Endothelial cell of umbilical vein (primary cell): Measurements from ENCODE around the gene CLPTM1L.

Experiments
- EZH2 ChIP-seq: IDR thresholded peaks from 2 replicates; pipeline ENCODE4 v1.6.1; 2012; ENCODE audit warnings: borderline replicate concordance, low read depth, mild to moderate bottlenecking, moderate library complexity, low read length, inconsistent platforms; ENCODE audit not compliant: severe bottlenecking
- GATA2 ChIP-seq: IDR thresholded peaks from 2 replicates; pipeline ENCODE4 v1.7.0; 2011; ENCODE audit warnings: low read depth, mild to moderate bottlenecking, moderate library complexity, mixed read lengths, low read length; ENCODE audit not compliant: insufficient read length, insufficient read depth
- JUN ChIP-seq: IDR thresholded peaks from 2 replicates; pipeline ENCODE4 v1.6.1; 2011; ENCODE audit warnings: borderline replicate concordance, low read depth; ENCODE audit not compliant: insufficient read length, insufficient read depth
- POLR2A ChIP-seq: IDR thresholded peaks from 2 replicates; pipeline ENCODE4 v1.6.1; 2012; ENCODE audit warnings: low read depth, mild to moderate bottlenecking, control low read depth, low read length
- POLR2AphosphoS5 ChIP-seq: IDR thresholded peaks from 2 replicates; pipeline ENCODE4 v1.6.1; 2012; ENCODE audit warnings: low read depth, mild to moderate bottlenecking, control low read depth, low read length, moderate library complexity; ENCODE audit not compliant: insufficient read depth
- TF ChIP-seq, protein P1 (sequence below): IDR thresholded peaks from 2 replicates; pipeline ENCODE4 v1.6.1; 2011; ENCODE audit not compliant: insufficient read depth, insufficient read length
- TF ChIP-seq, protein P2 (sequence below), 2 donors: IDR thresholded peaks; 1 replicate in 1 of 2; 2 replicates in 1 of 2; pipeline ENCODE4 v1.5.1; 2011; ENCODE audit warnings: low read length in 2 of 2, mild to moderate bottlenecking in 2 of 2, moderate library complexity in 2 of 2, control low read depth in 1 of 2, inconsistent platforms in 1 of 2, low read depth in 1 of 2; ENCODE audit not compliant: insufficient read depth in 1 of 2; ENCODE audit errors: extremely low read depth in 1 of 2

DNA sequence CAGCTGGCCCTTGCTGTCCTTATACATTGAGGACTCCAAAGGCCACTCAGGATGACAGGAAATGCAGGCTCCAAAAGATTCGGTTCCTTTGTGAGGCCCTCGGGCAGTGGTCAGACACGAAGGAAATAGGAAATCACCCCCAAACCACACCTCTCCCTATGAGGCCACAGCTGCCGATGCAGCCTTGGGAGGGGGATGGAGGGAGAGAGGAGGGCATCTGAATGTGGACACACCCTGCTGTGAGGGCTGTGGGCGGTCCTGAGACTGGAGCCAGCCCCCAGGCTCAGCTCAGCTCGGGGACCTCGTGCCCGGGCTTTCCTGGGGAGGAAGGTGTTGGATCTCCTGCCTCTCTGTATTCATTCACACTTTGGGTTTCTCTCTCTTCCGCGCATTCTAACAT lies 2.7 kb upstream of the CLPTM1L start:
- TF ChIP-seq, protein P1, sequence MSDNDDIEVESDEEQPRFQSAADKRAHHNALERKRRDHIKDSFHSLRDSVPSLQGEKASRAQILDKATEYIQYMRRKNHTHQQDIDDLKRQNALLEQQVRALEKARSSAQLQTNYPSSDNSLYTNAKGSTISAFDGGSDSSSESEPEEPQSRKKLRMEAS = no peak
- TF ChIP-seq, protein P2, sequence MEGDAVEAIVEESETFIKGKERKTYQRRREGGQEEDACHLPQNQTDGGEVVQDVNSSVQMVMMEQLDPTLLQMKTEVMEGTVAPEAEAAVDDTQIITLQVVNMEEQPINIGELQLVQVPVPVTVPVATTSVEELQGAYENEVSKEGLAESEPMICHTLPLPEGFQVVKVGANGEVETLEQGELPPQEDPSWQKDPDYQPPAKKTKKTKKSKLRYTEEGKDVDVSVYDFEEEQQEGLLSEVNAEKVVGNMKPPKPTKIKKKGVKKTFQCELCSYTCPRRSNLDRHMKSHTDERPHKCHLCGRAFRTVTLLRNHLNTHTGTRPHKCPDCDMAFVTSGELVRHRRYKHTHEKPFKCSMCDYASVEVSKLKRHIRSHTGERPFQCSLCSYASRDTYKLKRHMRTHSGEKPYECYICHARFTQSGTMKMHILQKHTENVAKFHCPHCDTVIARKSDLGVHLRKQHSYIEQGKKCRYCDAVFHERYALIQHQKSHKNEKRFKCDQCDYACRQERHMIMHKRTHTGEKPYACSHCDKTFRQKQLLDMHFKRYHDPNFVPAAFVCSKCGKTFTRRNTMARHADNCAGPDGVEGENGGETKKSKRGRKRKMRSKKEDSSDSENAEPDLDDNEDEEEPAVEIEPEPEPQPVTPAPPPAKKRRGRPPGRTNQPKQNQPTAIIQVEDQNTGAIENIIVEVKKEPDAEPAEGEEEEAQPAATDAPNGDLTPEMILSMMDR (IDR thresholded peaks at IDR 0.05; ENCODE audit: extremely low read depth in 1 of 2, insufficient read depth in 1 of 2, low read depth in 1 of 2, low read length in 2 of 2) = no peak
- no peak for TF ChIP-seq POLR2A
- TF ChIP-seq GATA2 = no peak
- TF ChIP-seq JUN = no peak
- TF ChIP-seq EZH2 = no peak
- no peak for TF ChIP-seq POLR2AphosphoS5
